Measurements from ENCODE around the gene EPB41L5.

GRCh38 chr2:120018549-120018948 is 5.7 kb downstream of the EPB41L5 start:
- TF ChIP-seq FOSL1 (tag; conservative IDR thresholded peaks at IDR 0.05) (no peak), GABPB1 (CRISPR knock-in tag; IDR thresholded peaks at IDR 0.05) (no peak), CBX1 (IDR thresholded peaks at IDR 0.05; ENCODE audit: low read depth) (no peak), CTCF (IDR thresholded peaks at IDR 0.05 in 2 of 3, conservative IDR thresholded peaks at IDR 0.05 in 1 of 3; ENCODE audit: insufficient read depth in 2 of 3, low read depth in 1 of 3, low read length in 3 of 3) (no peak), KAT8 (IDR thresholded peaks at IDR 0.05; ENCODE audit: low read depth) (no peak), POLR2AphosphoS5 (IDR thresholded peaks at IDR 0.05; ENCODE audit: control insufficient read depth, insufficient read depth, low read depth, low read length) (no peak), ZNF444 (CRISPR knock-in tag; IDR thresholded peaks at IDR 0.05) (no peak), ETV6 (IDR thresholded peaks at IDR 0.05; ENCODE audit: borderline replicate concordance in 1 of 2, low read depth in 2 of 2, low read length in 1 of 2) (no peak), ETV6 (CRISPR knock-in tag; IDR thresholded peaks at IDR 0.05; ENCODE audit: borderline replicate concordance) (no peak)
